ENCODE measurements around the gene NR2F1-AS1. TPM values are rescaled to one million over a fixed set of nuclear protein-coding genes. Genes with fewer than 3 reads are reported as not detected.

Gene NR2F1-AS1
- total RNA-seq = 10 to 100 TPM in 2 of 4 donors, 1 to 10 TPM in 2; 6.0 to 48.1 (median 14.4) TPM

- Histone ChIP-seq H3K27me3 (peaks cover 8% of the 10 kb centered on the region), H3K4me3 (peak within 1 kb of the TSS; percentile 54 to 74), H3K4me1 (peaks cover 0 to 59% (median 9%) of the 10 kb centered on the region in 3 donors), H3K27ac (peak within 1 kb of the TSS; percentile 48 to 94 (median 86)), H3K9me3 (no peaks in the 10 kb centered on the region), H3K36me3 (no peaks in the 10 kb centered on the region)
- TF ChIP-seq EP300 (IDR thresholded peaks at IDR 0.05) = no peak
- peak in 1 of 2 donors; percentile 16 for TF ChIP-seq POLR2A (IDR thresholded peaks at IDR 0.05)
- no peak for TF ChIP-seq POLR2AphosphoS5 (IDR thresholded peaks at IDR 0.05)
- peak; percentile 22 for ATAC-seq
- 0% methylated on average over 3 of the region's 41 CpGs; no CpG with 5 or more reads in 1 of the 2 donors for WGBS, 2 donors (ENCODE audit: low coverage in 1 of 2)
Observed at GRCh38 chr5:93580927-93581445, at the start of gene NR2F1-AS1. NR2F1-AS1 (minus strand) TSS chr5:93581219.

- Histone ChIP-seq H3K4me1 (peaks cover 0 to 8% (median 0%) of the 10 kb centered on the region in 3 donors), H3K27ac (no peak overlapping the region), H3K9me3 (no peaks in the 10 kb centered on the region), H3K27me3 (no peaks in the 10 kb centered on the region), H3K4me3 (no peak overlapping the region), H3K36me3 (no peaks in the 10 kb centered on the region)
- ATAC-seq = no peak
- TF ChIP-seq POLR2A (IDR thresholded peaks at IDR 0.05) = no peak
- no peak for TF ChIP-seq CTCF (IDR thresholded peaks at IDR 0.05)
- TF ChIP-seq EP300 (IDR thresholded peaks at IDR 0.05) = no peak
- no peak for TF ChIP-seq POLR2AphosphoS5 (IDR thresholded peaks at IDR 0.05)
Observed at GRCh38 chr5:93626801-93627200, 45.8 kb upstream of the NR2F1-AS1 start.

- Histone ChIP-seq H3K36me3 (no peaks in the 10 kb centered on the region), H3K4me1 (peaks cover 0 to 19% (median 0%) of the 10 kb centered on the region in 3 donors), H3K9me3 (no peaks in the 10 kb centered on the region), H3K4me3 (no peak overlapping the region), H3K27me3 (no peaks in the 10 kb centered on the region), H3K27ac (no peak overlapping the region)
- TF ChIP-seq CTCF (IDR thresholded peaks at IDR 0.05) (no peak), EP300 (IDR thresholded peaks at IDR 0.05) (no peak), POLR2AphosphoS5 (IDR thresholded peaks at IDR 0.05) (no peak), POLR2A (IDR thresholded peaks at IDR 0.05) (no peak)
- WGBS, 2 donors (ENCODE audit: low coverage in 1 of 2) = 65 to 81% methylated on average over 4 of the region's 4 CpGs
- no peak for ATAC-seq
Observed at GRCh38 chr5:93623153-93623552, 42.1 kb upstream of the NR2F1-AS1 start.

GRCh38 chr5:93622240-93622885, 41.3 kb upstream of the NR2F1-AS1 start:
- 54 to 64% methylated on average over 4 of the region's 4 CpGs for WGBS, 2 donors (ENCODE audit: low coverage in 1 of 2)
- no peaks in the 10 kb centered on the region for H3K36me3 ChIP-seq
- TF ChIP-seq POLR2AphosphoS5 (IDR thresholded peaks at IDR 0.05) (no peak), EP300 (IDR thresholded peaks at IDR 0.05) (no peak), POLR2A (IDR thresholded peaks at IDR 0.05) (no peak), CTCF (IDR thresholded peaks at IDR 0.05) (no peak)
- no peaks in the 10 kb centered on the region for H3K27me3 ChIP-seq
- peak overlapping the region in 1 of 2 donors; percentile 73 for H3K4me3 ChIP-seq
- peak overlapping the region; percentile 4 to 94 (median 90) for H3K27ac ChIP-seq
- H3K4me1 ChIP-seq = peaks cover 0 to 19% (median 0%) of the 10 kb centered on the region in 3 donors
- ATAC-seq = peak; percentile 5
- no peaks in the 10 kb centered on the region for H3K9me3 ChIP-seq

GRCh38 chr5:93621327-93621798, 40.3 kb upstream of the NR2F1-AS1 start:
- Histone ChIP-seq H3K27ac (peak overlapping the region; percentile 75 to 94 (median 90)), H3K4me3 (peak overlapping the region; percentile 73 to 80), H3K36me3 (no peaks in the 10 kb centered on the region), H3K9me3 (no peaks in the 10 kb centered on the region), H3K4me1 (peaks cover 0 to 19% (median 0%) of the 10 kb centered on the region in 3 donors), H3K27me3 (no peaks in the 10 kb centered on the region)
- WGBS, 2 donors (ENCODE audit: low coverage in 1 of 2) = 0 to 20% methylated on average over 1 to 4 of the region's 41 CpGs
- ATAC-seq = peak; percentile 92
- TF ChIP-seq POLR2AphosphoS5 (IDR thresholded peaks at IDR 0.05) (peak; percentile 86), EP300 (IDR thresholded peaks at IDR 0.05) (no peak), POLR2A (IDR thresholded peaks at IDR 0.05) (peak; percentile 22 to 46), CTCF (IDR thresholded peaks at IDR 0.05) (peak in 1 of 4 experiments; percentile 6)
